GF-D8 (cell line): ENCODE measurements around the gene SLC16A6.
"Not testable (repeated sequence)": the region's sequence is repeated elsewhere in the genome, so short reads cannot be mapped to it uniquely, and the experiment has no call there.

Experiments
- DNase-seq: peaks from one replicate; lab custom pipeline; 2025; lab: John Stamatoyannopoulos, UW

Gene SLC16A6

DNA sequence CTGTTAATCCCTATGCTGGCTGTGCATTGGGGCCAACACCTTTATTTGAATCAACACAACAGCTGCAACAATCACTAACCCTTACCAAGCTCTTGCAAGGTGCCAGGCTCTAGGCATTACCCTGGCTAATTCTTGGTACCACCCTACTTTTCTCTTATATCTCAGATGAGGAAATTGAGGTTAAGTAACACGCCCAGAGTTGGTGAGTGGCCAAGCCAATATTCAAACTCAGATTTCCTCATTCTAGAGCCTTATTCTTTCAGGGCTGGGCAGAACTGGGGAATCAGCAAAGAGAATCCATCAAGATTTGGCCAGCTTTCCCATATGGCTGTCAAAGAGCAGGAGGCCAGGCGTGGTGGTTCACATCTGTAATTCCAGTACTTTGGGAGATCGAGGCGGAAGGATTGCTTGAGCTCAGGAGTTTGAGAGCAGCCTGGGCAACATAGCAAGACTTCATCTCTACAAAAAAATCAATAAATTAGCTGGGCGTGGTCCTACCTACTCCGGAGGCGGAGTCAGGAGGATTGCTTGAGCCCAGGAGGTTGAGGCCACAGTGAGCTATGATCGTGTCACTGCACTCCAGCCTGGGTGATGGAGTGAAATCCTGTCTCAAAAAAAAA lies 24.1 kb upstream of the SLC16A6 start:
- DNase-seq = peak; percentile 66

DNA sequence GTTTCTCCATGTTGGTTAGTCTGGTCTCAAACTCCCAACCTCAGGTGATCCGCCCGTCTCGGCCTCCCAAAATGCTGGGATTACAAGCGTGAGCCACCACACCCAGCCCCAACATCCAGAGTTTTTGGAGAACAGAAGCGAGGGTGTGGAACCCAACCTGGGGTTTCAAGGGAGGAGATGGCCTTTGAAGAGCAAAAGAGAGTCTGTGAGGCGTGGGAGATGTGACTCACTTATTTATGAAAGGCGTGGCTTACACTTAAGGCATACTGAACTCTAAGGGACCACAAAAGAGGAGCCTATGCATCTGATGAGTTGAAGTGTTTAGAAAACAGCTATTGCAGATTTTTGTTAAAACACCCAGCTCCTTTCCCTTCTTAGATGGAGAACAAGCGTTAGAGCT lies 19.2 kb upstream of the SLC16A6 start:
- DNase-seq = no peak

DNA sequence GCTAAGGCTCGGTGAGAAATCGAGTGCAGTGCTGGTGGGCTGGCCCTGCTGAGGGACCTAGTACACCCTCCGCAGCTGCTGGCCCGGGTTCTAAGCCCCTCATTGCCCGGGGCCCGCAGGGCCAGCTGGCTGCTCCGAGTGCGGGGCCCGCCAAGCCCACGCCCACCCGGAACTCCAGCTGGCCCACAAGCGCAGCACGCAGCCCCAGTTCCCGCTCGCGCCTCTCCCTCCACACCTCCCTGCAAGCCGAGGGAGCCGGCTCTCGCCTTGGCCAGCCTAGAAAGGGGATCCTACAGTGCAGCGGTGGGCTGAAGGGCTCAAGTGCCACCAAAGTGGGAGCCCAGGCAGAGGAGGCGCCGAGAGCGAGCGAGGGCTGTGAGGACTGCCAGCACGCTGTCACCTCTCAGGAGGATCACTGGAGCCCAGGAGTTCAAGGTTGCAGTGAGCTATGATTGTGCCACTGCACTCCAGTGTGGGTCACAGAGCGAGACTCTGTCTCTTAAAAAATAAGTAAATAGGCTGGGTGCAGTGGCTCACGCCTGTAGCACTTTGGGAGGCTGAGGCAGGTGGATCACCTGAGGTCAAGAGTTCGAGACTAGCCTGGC lies 18.2 kb upstream of the SLC16A6 start:
- not testable (repeated sequence) for DNase-seq

DNA sequence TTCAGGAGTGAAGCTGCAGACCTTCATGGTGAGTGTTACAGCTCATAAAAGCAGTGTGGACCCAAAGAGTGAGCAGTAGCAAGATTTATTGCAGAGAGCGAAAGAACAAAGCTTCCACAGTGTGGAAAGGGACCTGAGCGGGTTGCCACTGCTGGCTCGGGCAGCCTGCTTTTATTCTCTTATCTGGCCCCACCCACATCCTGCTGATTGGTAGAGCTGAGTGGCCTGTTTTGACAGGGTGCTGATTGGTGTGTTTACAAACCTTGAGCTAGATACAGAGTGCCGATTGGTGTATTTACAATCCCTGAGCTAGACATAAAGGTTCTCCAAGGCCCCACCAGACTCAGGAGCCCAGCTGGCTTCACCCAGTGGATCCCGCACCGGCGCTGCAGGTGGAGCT lies 17.6 kb upstream of the SLC16A6 start:
- not testable (repeated sequence) for DNase-seq

DNA sequence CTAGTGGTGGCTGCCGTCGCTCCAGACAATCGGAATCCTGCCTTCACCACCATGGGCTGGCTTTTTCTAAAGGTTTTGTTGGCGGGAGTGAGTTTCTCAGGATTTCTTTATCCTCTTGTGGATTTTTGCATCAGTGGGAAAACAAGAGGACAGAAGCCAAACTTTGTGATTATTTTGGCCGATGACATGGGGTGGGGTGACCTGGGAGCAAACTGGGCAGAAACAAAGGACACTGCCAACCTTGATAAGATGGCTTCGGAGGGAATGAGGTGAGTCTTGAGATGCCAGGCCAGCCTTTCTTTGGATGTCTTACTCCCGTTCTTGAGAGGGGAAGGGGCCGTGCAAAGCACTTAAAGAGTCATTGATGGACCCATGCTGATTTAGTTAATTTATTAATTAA lies 16.5 kb upstream of the SLC16A6 start:
- DNase-seq = no peak

DNA sequence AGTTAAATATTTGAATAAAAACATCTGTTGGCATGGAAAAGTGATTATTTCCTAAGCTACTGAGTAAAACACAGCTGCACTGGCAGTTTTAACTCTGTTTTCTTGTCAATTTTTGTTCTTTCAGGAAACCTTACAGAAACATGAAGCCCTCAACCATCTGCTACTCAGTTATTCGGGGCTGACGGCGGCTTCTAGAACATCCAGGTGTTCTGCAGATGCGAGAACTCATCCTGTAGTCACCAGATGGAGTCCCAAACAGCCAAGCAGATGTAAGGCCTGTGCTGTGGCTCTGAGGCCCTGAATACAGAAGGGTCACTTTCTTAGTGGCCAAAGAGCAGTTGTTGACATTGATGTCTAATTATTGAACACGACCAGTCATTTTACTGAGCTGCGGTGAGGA lies 15.9 kb upstream of the SLC16A6 start:
- no peak for DNase-seq

DNA sequence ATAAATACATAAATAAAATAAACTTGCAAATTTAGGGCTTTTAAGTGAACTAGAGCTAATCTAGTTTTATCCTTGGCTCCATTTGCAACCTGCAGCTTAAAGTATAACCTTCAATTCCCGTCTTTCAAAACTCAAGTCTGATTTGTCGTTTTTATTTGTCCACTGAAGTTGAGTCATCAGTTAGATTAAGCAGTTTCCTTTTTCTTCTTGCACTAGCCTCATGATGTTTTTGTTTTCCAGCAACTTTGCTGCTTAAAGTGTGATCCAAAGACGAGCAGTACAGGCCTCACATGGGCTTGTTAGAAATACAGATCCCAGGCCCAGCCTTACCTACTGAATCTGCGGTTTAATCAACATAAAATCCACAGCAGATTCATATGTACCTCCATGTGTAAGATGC lies 14.2 kb upstream of the SLC16A6 start:
- DNase-seq = no peak

DNA sequence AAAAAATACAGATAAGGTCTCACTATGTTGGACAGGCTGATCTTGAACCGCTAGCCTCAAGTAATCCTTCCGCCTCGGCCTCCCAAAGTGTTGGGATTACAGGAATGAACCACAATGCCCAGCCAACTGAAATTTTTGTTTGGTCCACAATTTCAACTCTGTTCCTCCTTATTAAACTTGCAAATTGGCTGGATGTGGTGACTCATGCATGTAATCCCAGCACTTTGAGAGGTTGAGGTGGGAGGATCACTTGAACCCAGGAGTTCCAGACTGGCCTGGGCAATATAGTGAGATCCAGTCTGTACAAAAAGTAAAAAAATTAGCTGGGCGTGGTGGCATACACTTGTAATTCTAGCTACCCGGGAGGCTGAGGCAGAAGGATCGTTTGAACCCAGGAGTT lies 13.8 kb upstream of the SLC16A6 start:
- no peak for DNase-seq

DNA sequence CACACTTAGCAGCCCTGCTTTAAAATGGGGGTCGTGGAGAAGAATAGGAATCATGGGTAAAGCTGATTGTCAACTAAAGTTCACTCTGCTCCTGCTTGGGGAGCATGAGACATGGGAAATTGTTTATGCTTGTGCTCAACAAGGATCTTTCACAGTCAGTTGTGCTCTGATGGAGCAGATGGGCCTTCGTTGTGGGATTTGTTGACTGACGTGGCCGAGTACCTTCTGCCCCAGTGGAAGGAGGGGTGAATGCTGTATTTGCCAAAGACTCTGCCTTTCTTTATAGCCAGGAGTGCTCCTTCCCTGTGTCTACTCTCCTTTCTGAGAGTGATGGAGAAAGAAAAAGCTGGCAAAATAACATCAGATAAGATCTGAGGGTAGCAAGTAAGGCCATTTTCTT lies 11.7 kb upstream of the SLC16A6 start:
- DNase-seq = no peak

DNA sequence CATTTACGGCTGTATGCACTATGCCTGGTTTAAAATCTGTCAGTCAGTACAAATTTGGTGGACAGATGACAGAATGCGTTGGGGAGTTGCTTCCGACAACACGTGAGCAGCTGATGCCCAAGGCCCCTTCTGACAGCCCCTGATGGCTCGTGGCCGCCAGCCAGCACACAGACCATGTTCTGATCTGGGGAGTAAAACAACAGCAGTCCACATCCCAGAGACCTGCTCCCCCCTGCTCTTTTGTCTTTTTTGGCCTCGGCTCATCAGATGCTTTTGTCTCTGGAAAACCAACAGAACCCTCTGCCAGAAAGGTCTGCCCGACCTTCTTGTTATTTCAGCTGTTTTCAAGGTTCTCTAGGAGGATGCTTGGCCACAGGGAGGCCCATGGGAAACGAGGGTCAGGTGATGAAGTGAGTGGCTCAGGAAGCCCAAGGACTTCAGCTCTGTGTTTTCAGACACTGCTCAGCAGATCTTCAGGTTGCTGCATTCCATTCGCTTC lies 11.2 kb upstream of the SLC16A6 start:
- DNase-seq = no peak

DNA sequence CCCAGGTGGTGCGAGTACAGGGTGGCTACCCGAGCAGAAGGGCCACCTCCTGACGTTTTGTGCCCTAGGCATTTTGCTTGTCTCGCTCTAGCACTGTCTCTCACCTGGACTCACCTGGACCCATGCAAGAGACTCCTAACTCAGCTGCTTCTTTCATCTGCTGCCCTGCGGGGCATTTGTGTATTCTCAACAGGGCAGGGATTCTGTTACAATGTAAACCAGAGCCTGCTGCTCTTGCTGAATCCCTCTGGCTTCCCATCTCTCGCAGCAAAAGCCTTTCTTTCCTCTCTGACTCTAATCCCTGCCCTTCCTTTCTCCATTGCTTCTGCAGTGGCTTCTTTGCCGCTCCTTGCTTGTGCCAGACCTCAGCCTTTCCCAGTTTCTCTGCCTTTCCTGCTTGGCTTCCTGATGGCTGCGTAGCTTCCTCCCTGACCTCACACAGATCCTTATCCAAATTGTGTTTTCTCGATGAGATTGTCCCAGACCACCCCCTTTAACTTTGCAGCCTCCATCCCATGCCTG lies 10.6 kb upstream of the SLC16A6 start:
- no peak for DNase-seq

DNA sequence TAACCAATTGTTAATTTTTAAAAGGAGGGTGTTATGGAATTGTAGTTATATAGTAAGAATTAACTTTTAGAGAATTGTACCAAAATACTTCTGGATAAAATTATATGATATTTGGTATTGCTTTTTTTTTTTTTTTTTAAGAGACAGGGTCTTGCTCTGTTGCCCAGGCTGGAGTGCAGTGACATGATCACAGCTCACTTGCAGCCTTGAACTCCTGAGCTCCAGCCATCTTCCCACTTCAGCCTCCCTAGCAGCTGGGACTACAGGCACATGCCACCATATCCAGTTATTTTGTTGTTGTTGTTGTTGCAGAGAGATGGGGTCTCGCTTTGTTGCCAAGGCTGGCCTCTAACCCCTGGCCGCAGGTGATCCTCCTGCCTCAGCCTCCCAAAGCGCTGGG lies 8.9 kb upstream of the SLC16A6 start:
- DNase-seq = no peak

DNA sequence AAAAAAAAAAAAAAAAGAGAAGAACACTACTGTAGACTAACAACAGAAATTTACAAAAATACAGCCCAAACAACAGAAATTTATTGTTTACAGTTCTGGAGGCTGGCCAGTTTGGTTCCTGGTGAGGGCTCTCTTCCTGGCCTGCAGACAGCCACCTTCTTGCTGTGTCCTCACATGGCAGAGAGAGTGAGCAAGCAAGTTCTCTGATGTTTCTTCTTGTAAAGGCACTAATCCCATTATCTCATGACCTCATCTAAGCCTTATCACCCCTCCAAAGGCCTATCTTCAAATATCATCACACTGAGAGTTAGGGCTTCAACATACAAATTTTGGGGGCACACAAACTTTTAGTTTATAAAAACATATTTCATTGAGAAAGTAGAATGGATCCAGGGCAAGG lies 7.7 kb upstream of the SLC16A6 start:
- DNase-seq = no peak

DNA sequence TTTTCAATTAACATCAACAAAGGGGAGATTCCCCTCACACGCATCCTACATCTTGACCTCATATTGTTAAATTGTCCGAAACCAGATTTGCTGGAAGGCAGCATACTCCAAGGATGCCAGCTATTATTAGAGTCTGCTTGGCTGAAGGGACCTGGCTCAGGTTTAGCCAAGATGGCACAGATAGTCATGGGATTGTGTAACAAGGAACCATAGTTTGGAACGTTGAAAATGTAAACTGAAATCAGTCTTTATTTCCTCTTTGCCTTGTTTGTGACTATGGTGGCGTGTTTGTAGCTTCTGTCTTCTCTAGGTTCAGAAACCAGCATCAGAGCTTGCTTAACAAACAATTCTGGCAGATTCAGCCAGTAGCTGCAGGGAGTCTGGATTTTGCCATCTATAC lies 6.3 kb upstream of the SLC16A6 start:
- DNase-seq = no peak

DNA sequence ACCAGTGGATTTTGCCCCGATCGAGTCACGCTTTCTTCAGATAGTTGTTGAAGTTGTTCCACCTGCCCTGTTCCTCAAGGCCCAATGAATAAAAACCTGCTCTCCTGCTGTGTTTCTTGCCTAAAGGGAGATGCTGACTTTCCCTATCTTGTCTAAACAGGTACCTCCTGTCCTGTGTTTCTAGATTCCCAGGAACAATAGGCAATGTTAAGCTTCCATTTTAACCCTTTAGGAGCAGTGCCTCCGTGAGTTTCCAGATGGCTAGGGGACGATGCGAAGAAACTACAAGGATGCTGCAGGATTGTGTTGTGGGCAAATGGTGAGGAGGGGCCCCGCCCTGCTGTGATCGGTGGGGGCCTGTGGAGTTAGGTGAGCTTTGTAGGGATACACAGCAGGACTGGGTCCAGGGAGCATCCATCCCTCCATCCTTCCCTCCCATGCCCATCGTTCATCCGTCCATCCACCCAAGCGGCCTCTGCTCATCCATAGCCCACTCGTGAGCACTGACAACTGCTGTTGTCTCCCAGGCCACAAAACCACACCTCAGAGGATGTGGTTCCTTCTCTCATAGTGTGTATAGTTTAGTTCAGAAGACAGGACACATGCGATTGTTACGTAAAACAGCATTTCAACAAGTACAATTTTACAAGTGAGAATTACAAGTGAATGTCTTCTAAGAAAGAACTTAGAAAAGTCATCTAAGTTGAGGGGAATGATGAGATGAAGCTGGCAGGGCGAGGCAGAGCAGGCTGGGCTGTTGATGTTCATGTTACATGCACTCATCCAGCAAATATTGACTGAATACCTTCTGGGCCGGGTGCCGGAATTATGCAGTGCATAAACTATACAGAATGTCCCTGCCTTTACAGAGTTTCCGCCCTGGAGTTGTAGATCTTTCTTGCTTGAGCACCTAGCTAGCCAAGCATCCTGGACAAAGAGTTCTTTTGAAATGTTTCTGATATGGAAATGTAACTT lies 5.6 kb upstream of the SLC16A6 start:
- DNase-seq = peak; percentile 4

DNA sequence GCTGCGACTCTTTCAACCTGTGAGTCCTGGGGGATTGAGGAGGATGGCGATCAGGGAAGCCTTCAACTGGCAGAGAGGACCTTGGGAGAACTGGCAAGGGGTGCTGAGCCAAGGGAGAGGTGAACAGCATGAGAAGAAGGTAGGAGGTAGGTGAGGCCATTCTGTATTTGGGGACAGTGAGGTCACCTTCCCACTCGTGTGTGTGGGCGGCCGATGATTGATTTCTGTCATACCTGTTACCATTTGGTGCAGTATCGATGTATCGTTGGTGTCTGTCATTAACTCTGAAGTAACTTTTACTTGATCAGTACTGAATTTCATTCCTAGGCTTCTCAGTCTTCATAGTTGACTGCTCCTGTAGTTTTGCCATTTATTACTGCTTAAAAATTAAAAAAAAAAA lies 4.2 kb upstream of the SLC16A6 start:
- no peak for DNase-seq

DNA sequence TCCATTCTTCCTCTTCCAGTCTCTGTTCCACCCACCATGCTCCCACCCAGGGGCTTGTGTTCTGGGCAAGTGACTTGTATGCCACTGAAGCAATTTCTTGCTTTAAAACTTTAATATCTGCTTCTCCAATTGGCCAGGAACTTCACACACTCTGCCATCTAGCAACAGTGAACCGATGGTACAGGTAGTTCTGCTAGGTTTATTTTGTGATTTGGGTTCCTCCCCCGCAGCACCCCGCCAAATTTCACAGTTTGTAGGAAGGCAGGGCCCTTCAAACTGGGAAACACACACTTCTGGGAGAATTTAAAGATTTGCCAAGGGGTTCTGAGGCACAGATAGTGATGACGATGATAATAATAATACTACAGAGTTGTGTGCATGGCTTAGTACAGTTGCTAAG lies 3.7 kb upstream of the SLC16A6 start:
- DNase-seq = no peak

DNA sequence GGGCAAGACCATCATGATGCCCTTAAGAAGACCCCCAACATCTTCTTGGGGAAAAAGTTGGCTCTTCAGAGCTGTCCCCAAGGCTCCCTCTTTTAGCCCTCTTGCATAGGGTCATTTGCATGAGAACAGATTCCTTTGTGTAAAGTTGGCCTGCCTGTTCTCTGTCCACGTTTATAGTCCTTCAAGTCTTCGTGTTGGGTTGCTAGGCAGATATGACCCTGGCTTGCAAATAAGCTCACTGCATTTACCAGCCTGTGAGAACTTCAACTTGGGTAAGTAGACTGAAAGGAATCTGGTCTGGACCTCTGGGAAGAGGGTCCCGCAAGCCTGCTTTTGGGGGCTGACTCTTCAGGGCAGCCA lies 3.2 kb upstream of the SLC16A6 start:
- DNase-seq = no peak

DNA sequence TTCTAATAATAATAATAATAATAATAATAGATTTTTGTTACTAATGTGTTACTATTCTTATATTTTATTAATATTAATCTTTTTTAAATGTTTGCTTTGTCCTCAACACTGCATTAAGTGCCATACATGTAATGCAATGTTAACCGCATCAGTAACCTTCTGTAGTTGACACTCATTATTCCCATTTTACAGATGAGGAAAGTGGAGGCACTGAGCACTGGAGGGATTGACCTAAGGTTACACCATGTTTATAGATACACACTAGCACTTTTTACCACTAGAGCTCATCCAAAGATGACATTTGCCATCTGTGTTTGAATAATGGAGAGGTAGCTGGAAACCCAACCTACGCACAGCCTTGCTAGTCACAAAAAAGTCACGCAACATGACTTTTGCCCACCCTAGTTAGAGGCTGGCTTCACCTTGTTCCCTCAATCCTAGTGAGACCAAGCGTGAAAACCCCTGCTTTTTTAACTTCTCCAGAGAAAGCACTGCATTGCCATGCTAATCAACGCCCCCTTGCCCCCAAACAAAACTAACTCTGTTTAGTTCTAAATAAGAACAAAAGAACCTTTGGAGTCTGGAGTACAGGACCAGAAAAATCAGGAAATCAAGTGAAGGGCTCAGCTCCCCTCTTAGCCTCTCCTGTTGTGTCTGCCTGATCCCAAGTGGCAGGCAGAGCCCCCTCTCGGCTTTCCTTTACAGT lies 2.7 kb upstream of the SLC16A6 start:
- no peak for DNase-seq

DNA sequence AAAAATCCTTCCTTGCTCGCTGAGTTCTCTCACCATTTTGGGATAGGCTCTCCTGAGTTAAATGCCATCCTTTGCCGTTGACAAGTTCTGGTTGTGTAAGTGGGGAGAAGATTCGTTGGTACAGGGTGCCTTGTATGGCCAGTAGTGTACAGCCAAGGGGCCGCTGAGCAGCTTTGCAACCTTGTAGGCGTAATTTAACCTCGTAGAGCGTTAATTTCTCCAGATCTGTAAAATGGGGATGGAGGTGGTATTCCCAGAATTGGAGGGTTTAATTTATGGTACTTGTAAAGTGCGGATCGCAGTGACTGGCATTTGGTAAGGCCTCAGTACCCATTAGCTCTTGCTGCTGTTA lies 1.7 kb upstream of the SLC16A6 start:
- DNase-seq = no peak

DNA sequence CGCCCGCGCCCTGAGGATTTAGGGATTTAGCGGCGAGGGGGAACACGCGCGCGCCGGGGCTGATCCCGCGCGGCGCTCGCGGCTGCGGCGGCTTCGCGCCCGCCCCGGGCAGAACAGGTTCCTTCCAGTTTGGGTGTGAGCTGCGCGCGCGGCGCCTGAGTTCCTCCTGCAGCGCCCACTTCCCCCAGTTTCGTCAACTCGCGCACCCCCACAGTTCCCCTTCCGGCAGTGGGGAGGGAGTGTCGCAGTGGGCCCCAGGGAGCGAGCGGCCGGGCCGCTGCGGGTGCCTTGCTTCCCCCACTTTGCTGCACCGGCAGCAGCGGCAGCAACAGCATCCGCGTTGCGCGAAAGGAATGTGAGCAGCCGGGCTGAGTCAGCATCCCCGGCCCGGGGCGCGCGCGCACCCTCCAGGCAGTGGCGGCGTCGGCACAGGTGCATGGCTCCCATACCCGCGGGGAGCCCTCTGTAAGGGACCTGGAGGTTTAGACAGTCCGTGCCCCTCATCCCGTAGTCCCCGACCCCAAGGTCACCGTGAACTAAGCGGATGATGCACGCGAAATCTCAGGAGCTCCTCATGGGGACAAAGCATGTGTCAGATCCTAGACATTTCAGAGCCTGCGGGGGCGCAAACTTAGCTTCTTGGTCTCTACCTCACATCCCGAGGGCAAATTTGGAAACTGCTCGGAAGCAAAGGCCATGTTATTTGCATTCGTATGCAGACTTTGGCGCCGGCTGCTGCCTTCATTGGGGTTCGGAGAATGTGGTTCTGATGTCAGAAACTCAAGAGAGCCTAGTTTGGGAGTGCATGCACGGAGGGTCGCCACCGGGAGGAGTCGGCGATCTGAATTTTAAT lies 1.1 kb upstream of the SLC16A6 start:
- peak; percentile 84 for DNase-seq
